ENCODE data around the gene RHBDF2. TPM values are rescaled to one million over a fixed set of nuclear protein-coding genes. Genes with fewer than 3 reads are reported as not detected.
A peak's percentile ranks its signal among the peaks of the same experiment; 100 is the strongest.

RHBDF2 gene
- total RNA-seq, 4 donors from 2014 or later, result 11.4 to 29.8 (median 23.3) TPM

GRCh38 chr17:76497979-76498875 lies 3.0 kb downstream of the RHBDF2 start:
- Histone ChIP-seq H3K36me3 (no peaks in the 10 kb centered on the region), H3K4me1 (peaks cover 50 to 56% of the 10 kb centered on the region in 2 donors), H3K27me3 (no peaks in the 10 kb centered on the region), H3K4me3 (peak overlapping the region; percentile 18 to 47 (median 38)), H3K9me3 (no peaks in the 10 kb centered on the region), H3K27ac (peak overlapping the region; percentile 90 to 94 (median 92))
- peak; percentile 55 to 57 for ATAC-seq
- peak; percentile 74 to 84 for DNase-seq
- intact Hi-C loops (cut with DNase I; ENCODE audit: low total_unique reads) (loop anchor here (2.0 kb wide), 1 partner anchor 45 kb away; the partner anchor contains the start of gene UBE2O), in situ Hi-C loops (cut with MboI; ENCODE audit: low sequenced_read_pairs in 4 of 4) (no loop called here)
- TF ChIP-seq POLR2A (IDR thresholded peaks at IDR 0.05) (peak; percentile 41 to 43), CTCF (IDR thresholded peaks at IDR 0.05 in 4 of 5, conservative IDR thresholded peaks at IDR 0.05 in 1 of 5) (no peak)

- Histone ChIP-seq H3K4me3 (peak overlapping the region; percentile 18 to 47 (median 38)), H3K4me1 (peaks cover 51 to 61% of the 10 kb centered on the region in 2 donors), H3K27ac (peak overlapping the region; percentile 90 to 94 (median 92)), H3K9me3 (no peaks in the 10 kb centered on the region), H3K27me3 (no peaks in the 10 kb centered on the region), H3K36me3 (no peaks in the 10 kb centered on the region)
- in situ Hi-C loops (cut with MboI; ENCODE audit: low sequenced_read_pairs in 4 of 4), result no loop called here
- intact Hi-C loops (cut with DNase I; ENCODE audit: low total_unique reads), result no loop called here
- TF ChIP-seq POLR2A (IDR thresholded peaks at IDR 0.05) (no peak), CTCF (IDR thresholded peaks at IDR 0.05 in 4 of 5, conservative IDR thresholded peaks at IDR 0.05 in 1 of 5) (no peak)
- ATAC-seq, result no peak
- DNase-seq, result no peak
Measured at GRCh38 chr17:76497699-76497978, 3.6 kb downstream of the RHBDF2 start.

- no peak for DNase-seq
- H3K4me1 ChIP-seq, result peaks cover 46 to 58% of the 10 kb centered on the region in 2 donors
- peak overlapping the region in 2 of 4 donors; percentile 93 to 94 for H3K27ac ChIP-seq
- in situ Hi-C loops (cut with MboI; ENCODE audit: low sequenced_read_pairs in 4 of 4) (no loop called here), intact Hi-C loops (cut with DNase I; ENCODE audit: low total_unique reads) (no loop called here)
- no peaks in the 10 kb centered on the region for H3K36me3 ChIP-seq
- no peaks in the 10 kb centered on the region for H3K27me3 ChIP-seq
- no peaks in the 10 kb centered on the region for H3K9me3 ChIP-seq
- no peak for TF ChIP-seq CTCF (IDR thresholded peaks at IDR 0.05 in 4 of 5, conservative IDR thresholded peaks at IDR 0.05 in 1 of 5)
- TF ChIP-seq POLR2A (IDR thresholded peaks at IDR 0.05), result no peak
- no peak overlapping the region for H3K4me3 ChIP-seq
- no peak for ATAC-seq
Measured at GRCh38 chr17:76496464-76496863, 4.8 kb downstream of the RHBDF2 start.

GRCh38 chr17:76495663-76496400 lies 5.4 kb downstream of the RHBDF2 start:
- H3K36me3 ChIP-seq, result no peaks in the 10 kb centered on the region
- intact Hi-C loops (cut with DNase I; ENCODE audit: low total_unique reads) (no loop called here), in situ Hi-C loops (cut with MboI; ENCODE audit: low sequenced_read_pairs in 4 of 4) (no loop called here)
- no peaks in the 10 kb centered on the region for H3K9me3 ChIP-seq
- H3K27ac ChIP-seq, result no peak overlapping the region
- DNase-seq (no peak), ATAC-seq (no peak)
- H3K4me3 ChIP-seq, result no peak overlapping the region
- TF ChIP-seq POLR2A (IDR thresholded peaks at IDR 0.05) (no peak), CTCF (IDR thresholded peaks at IDR 0.05 in 4 of 5, conservative IDR thresholded peaks at IDR 0.05 in 1 of 5) (no peak)
- no peaks in the 10 kb centered on the region for H3K27me3 ChIP-seq
- H3K4me1 ChIP-seq, result peaks cover 47 to 58% of the 10 kb centered on the region in 2 donors
